HUES6 (cell line): Measurements from ENCODE around the gene SPEN.

Experiments used
- H3K27ac ChIP-seq: 2 replicates; pipeline ENCODE4 v1.7.0; 2013; ENCODE audit warnings: low read depth, mild to moderate bottlenecking, low read length, inconsistent platforms
- H3K27me3 ChIP-seq: 2 replicates; pipeline ENCODE4 v1.6.1; 2013; ENCODE audit warnings: low read length; ENCODE audit not compliant: control insufficient read depth, insufficient read depth
- H3K36me3 ChIP-seq: 2 replicates; pipeline ENCODE4 v1.6.1; 2013; ENCODE audit warnings: low read length; ENCODE audit not compliant: control insufficient read depth, insufficient read depth
- H3K4me1 ChIP-seq: 2 replicates; pipeline ENCODE4 v1.6.1; 2013; ENCODE audit warnings: low read length; ENCODE audit not compliant: control insufficient read depth, insufficient read depth
- H3K4me3 ChIP-seq: 2 replicates; pipeline ENCODE4 v1.5.1; 2013; ENCODE audit warnings: low read depth, low read length
- H3K9ac ChIP-seq: one replicate; pipeline ENCODE4 v1.6.1; 2013; ENCODE audit warnings: mild to moderate bottlenecking, low read length
- H3K9me3 ChIP-seq: 2 replicates; pipeline ENCODE4 v1.6.1; 2013; ENCODE audit warnings: low read depth, low read length; ENCODE audit not compliant: control insufficient read depth, insufficient read depth

The SPEN gene

DNA sequence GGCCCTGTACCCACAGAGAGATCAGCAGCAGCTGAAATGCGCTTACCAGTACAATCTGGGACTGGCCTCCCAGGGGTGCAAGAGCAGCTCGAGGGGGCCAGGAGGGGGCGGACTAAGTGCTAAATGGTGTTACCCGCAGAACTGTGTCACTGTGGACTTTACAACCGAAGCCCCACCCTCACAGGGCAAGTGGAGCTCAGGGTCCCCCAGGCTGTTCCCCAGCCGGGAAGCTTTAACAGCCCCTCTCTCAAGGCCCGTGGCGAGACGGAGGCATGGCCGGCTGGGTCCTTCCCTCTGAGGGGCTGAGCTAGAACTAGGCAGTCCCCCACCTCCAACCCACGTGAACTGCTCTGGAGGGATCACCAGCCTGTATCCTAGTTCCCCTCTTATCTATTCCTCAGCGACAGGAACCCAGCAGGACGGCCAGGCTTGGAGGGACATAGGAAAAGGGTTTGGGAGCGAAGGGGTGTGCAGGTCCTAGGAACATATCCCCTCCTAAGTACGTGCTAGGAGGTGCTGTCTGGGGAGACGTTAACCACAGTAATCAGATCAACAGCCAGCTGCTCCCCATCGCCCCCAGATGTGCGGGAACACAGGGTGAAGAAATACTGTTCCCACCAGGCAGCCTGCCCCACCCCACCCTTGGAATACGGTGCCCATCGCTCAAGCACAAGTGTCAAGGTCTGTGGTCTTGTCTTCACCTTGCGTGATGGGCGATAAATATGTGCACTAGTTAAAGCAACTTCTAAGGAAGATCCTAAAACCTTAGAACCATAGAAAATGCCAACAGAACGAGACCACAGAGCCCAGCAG, 104.0 kb downstream of the SPEN start:
- peak overlapping the region; percentile 52 for H3K9ac ChIP-seq
- peaks cover 19% of the 10 kb centered on the region for H3K36me3 ChIP-seq
- H3K9me3 ChIP-seq = no peaks in the 10 kb centered on the region
- H3K4me3 ChIP-seq = no peak overlapping the region
- H3K4me1 ChIP-seq = peaks cover 63% of the 10 kb centered on the region
- no peaks in the 10 kb centered on the region for H3K27me3 ChIP-seq
- no peak overlapping the region for H3K27ac ChIP-seq

DNA sequence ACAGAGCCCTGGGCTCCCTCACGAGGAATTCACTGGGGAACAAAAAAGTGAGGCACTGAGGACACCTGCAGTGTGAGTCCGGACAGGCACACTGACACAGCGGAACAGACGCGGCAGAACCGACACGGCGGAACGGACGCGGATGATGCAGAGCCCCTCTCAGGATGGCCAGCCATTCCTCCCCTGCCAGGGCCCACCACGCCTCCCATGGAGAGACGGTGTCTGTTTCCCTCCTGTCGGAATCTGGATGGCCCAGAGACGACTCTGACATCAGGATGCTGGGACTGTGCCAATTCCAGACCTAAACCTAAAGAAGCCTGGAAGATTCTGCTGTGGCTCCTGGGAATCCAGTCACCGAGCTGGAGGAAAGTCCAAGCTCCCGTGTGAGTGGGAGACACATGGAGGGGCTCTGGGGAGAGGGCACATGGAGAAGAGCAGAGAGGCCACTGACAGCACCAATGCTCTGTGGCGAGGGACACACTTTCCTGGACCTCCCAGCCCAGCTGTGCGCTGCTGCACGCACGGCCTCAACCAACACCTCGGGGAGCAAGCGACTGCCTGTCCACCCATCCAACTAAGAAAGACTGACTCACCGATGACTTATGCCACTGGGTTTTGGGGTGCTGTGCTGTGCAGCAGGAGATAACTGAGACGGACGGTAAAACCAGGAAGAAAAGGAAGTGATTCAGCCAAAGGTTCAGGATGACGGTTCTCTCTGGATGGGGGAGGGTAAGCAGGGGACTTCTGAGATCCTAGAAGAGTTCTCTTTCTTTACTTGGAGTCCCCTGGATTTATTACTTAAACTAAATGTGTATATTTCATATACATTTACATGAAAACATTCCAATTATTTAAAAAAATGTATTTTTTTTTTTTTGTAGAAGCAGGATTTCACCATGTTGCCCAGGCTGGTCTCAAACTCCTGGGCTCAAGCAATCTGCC, 105.1 kb downstream of the SPEN start:
- H3K9me3 ChIP-seq = no peaks in the 10 kb centered on the region
- H3K9ac ChIP-seq = no peak overlapping the region
- no peak overlapping the region for H3K27ac ChIP-seq
- no peaks in the 10 kb centered on the region for H3K27me3 ChIP-seq
- H3K4me1 ChIP-seq = peaks cover 65% of the 10 kb centered on the region
- peaks cover 8% of the 10 kb centered on the region for H3K36me3 ChIP-seq
- H3K4me3 ChIP-seq = no peak overlapping the region

DNA sequence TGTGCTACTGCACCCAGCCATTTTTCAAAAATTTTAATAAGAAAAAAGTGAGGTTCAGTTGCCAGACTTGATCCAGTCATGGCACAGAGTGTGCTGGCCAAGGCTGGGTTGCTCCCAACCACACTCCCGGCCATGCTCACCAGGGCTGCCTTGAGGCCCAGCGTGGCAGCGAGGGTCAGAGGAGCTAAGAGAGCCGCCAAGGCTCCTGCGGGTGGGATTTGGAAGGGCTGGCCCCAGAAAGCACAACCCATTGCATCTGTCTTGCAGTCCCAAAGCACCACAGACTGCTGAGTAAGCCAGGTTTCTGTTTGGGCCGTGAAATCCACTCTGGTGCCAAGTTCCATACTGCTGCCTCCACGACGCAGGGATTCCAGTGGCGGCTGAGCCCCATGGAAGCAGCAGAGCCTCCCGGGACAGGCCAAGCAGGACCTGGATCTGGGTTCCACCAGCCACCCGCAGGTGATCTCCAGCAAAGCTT, 105.8 kb downstream of the SPEN start:
- Histone ChIP-seq H3K9ac (no peak overlapping the region), H3K27me3 (no peaks in the 10 kb centered on the region), H3K4me1 (peaks cover 69% of the 10 kb centered on the region), H3K9me3 (no peaks in the 10 kb centered on the region), H3K4me3 (no peak overlapping the region), H3K27ac (no peak overlapping the region), H3K36me3 (0 out of 2 replicates have a peak, but pooled peaks cover 1% of the 10 kb centered on the region)

DNA sequence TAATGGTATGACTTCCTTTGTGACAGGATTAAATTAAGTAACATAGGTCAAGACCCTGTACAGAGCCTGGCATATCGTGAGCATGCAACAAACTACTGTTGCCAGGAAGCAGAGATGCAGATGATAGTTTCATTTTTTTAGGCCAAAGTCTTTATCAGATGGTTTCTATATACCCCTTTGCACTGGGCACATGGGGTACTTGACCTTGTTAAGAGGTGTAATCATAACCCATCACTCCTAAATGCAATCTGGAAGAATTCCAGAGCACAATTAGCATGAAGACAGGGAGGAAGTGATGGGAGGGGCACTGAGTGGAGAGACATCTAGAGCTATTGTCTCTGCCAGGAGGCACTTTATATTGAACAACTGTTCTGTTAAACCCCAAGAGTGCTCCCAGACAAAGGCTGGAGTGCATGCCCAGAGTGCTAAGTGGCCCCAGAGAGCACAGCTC, 106.3 kb downstream of the SPEN start:
- no peaks in the 10 kb centered on the region for H3K27me3 ChIP-seq
- H3K9ac ChIP-seq = no peak overlapping the region
- H3K36me3 ChIP-seq = no peaks in the 10 kb centered on the region
- no peak overlapping the region for H3K4me3 ChIP-seq
- no peaks in the 10 kb centered on the region for H3K9me3 ChIP-seq
- H3K4me1 ChIP-seq = peaks cover 69% of the 10 kb centered on the region
- H3K27ac ChIP-seq = no peak overlapping the region

DNA sequence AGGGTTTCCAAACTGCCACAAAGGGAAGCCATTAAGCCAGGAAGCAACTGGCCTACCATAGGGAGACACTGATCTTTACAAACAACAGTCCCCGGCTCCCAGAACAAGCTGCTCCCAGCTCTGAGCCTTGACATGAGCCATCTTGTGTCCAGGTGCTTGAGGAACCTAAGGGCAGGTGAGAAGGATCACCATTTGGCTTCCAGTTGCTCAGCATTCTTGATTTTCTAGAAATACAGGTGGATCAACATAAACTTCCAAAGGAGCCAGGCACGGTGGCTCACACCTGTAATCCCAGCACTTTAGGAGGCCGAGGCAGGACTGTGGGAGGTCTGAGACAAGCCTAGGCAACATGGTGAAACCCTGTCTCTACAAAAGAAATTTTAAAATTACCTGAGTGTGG, 106.8 kb downstream of the SPEN start:
- H3K4me1 ChIP-seq = peaks cover 67% of the 10 kb centered on the region
- H3K4me3 ChIP-seq = no peak overlapping the region
- H3K36me3 ChIP-seq = no peaks in the 10 kb centered on the region
- no peaks in the 10 kb centered on the region for H3K9me3 ChIP-seq
- H3K27ac ChIP-seq = no peak overlapping the region
- H3K27me3 ChIP-seq = no peaks in the 10 kb centered on the region
- no peak overlapping the region for H3K9ac ChIP-seq

DNA sequence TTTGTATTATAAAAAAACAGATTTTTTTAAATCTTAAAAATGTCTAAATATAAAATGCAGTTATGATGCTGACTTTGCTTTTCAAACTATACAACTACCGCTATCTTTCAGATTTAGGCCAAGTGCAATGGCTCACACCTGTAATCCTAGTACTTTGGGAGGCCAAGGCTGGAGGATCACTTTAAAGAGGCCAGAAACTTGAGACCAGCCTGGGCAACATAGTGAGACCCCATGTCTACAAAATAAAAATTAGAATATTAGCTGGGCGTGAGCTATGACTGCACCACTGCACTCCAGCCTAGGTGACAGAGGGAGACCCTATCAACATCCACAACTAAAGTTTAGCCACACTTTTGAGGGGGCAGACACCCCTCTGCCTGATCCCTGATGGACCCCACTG, 108.0 kb downstream of the SPEN start:
- Histone ChIP-seq H3K9ac (no peak overlapping the region), H3K27me3 (no peaks in the 10 kb centered on the region), H3K9me3 (no peaks in the 10 kb centered on the region), H3K4me3 (no peak overlapping the region), H3K27ac (no peak overlapping the region), H3K4me1 (peaks cover 62% of the 10 kb centered on the region), H3K36me3 (no peaks in the 10 kb centered on the region)

DNA sequence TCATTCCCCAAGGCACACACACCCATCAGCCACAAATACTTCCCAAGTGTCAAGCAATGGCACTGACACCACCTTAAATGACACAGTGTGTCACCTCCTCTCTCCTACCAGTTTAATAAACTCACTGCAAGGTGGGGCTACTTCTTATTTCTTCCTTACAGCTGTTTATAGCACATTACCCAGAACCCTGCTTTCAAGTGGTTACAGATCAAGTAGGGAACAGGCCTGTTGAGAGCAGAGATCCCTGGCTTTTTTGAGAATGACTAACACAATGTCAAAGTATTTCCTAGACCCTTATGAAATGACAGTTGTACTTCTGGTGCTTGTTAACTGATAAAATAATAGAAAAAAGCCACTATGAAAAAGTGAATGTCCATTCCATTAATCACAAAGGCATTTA, 108.6 kb downstream of the SPEN start:
- no peak overlapping the region for H3K9ac ChIP-seq
- H3K4me1 ChIP-seq = peaks cover 59% of the 10 kb centered on the region
- no peak overlapping the region for H3K27ac ChIP-seq
- no peaks in the 10 kb centered on the region for H3K36me3 ChIP-seq
- no peaks in the 10 kb centered on the region for H3K9me3 ChIP-seq
- no peak overlapping the region for H3K4me3 ChIP-seq
- H3K27me3 ChIP-seq = no peaks in the 10 kb centered on the region

DNA sequence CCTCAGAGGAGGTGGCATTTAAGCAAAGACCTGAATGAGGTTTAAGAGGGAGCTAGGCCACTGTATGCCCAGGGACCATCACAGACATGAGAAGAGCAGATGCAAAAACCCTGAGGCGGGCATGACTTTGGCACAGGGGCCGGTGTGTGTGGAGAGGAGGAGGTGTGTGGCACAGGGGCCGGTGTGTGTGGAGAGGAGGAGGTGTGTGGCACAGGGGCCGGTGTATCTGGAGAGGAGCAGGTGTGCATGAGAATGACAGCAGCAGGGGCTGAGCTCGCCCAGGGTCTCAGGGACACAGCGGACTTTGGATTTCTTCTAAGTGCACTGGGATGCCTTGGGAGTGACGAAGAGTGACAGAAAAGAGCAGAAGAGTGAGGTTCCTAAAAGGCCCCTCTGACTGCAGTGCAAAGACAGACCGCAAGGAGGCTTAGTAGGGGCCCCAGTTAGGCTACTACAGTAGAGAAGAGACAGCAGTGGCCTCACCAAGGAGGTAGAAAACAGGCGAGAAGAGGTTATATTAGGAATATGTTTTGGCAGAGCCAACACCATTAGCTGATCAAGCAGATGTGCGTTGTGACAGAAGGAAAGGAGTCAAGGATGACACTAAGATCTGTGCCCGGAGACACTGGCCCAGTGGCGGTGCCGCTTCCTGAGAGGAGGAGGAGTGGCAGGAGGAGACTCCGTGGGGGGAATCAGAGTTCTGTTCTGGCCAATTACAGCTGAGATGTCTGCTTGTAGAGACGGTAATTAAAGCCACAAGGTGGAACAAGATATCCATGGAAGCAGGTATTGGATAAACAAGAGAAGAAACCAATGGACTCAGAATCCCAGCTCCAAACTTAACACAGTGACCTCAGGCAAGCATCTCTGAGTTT, 110.0 kb downstream of the SPEN start:
- Histone ChIP-seq H3K36me3 (no peaks in the 10 kb centered on the region), H3K27ac (no peak overlapping the region), H3K27me3 (no peaks in the 10 kb centered on the region), H3K9me3 (no peaks in the 10 kb centered on the region), H3K4me3 (no peak overlapping the region), H3K9ac (no peak overlapping the region), H3K4me1 (peaks cover 57% of the 10 kb centered on the region)

DNA sequence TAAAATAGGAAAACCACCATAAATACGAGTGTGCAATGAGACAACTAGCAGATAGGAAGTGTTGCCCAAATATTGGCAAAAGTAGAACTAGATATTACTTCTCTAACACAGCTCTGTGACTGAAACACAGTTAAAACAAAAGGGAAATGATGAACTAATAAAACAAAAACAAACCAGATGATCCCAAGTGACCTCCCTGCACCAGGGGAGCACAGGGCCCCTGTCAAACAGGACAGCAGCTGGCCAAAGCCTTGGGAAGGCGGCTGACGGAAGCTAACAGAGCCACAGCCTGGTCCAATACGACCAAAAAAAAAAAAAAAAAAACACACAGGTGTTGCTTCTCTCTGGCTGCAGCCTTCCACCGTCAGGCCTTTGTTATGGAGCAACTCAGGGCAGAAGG, 110.6 kb downstream of the SPEN start:
- H3K9ac ChIP-seq = no peak overlapping the region
- no peaks in the 10 kb centered on the region for H3K9me3 ChIP-seq
- no peak overlapping the region for H3K27ac ChIP-seq
- H3K27me3 ChIP-seq = no peaks in the 10 kb centered on the region
- H3K4me3 ChIP-seq = no peak overlapping the region
- peaks cover 53% of the 10 kb centered on the region for H3K4me1 ChIP-seq
- H3K36me3 ChIP-seq = no peaks in the 10 kb centered on the region

DNA sequence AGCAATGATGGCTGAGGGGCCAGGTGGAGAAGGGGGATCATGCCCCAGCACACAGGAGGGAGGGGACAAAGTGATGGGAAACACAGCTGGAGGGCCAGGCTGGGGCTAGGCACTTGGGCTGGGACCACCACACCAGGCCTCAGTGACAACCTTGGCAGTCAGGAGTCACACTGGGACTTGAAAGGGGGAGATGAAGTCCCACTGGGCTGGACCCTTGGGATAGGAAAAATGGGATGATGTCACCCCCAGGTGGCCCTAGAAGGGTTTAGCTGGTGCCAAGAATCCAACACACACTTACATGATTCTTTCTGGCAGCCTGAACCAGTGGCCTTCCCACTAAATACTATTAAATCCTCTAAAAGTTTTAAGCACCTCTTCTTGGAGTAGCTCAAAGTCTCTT, 111.3 kb downstream of the SPEN start:
- H3K36me3 ChIP-seq = no peaks in the 10 kb centered on the region
- no peak overlapping the region for H3K4me3 ChIP-seq
- H3K27ac ChIP-seq = no peak overlapping the region
- no peaks in the 10 kb centered on the region for H3K27me3 ChIP-seq
- H3K9ac ChIP-seq = no peak overlapping the region
- H3K9me3 ChIP-seq = no peaks in the 10 kb centered on the region
- peaks cover 46% of the 10 kb centered on the region for H3K4me1 ChIP-seq
